K562 (cell line): Measurements from ENCODE around the gene TEX54. TPM values are rescaled to one million over a fixed set of nuclear protein-coding genes. Genes with fewer than 3 reads are reported as not detected.
A peak's percentile ranks its signal among the peaks of the same experiment; 100 is the strongest.

Experiments
- ADNP ChIP-seq: fragments of 200-800 bp; sonication (Bioruptor generic); IDR thresholded peaks from 2 replicates; pipeline ENCODE4 v1.6.1; 2016; ENCODE audit warnings: missing genetic modification characterization, missing compliant biosample characterization
- ARNT ChIP-seq, 2 experiments: fragments of 450-650 bp; IDR thresholded peaks; 2 replicates each; pipeline ENCODE4 v1.6.1; 2016; ENCODE audit warnings: mild to moderate bottlenecking in 1 of 2
- CTCF ChIP-seq, 3 experiments: IDR thresholded peaks in 2 of 3; conservative IDR thresholded peaks in 1 of 3; 2 replicates each; pipeline ENCODE4 v1.5.1; 2011 to 2012; ENCODE audit warnings: low read length in 3 of 3, mild to moderate bottlenecking in 3 of 3, control low read depth in 2 of 3, improper control_type of control experiment in 1 of 3, inconsistent platforms in 1 of 3, low read depth in 1 of 3, mixed read lengths in 1 of 3, moderate library complexity in 1 of 3; ENCODE audit not compliant: insufficient read depth in 2 of 3
- GTF2E2 ChIP-seq: fragments of 200-800 bp; sonication (Bioruptor generic); IDR thresholded peaks from 2 replicates; pipeline ENCODE4 v1.6.1; 2016; ENCODE audit warnings: missing genetic modification characterization, missing compliant biosample characterization
- IFI16 ChIP-seq: fragments of 250-450 bp; sonication (Bioruptor Pico); IDR thresholded peaks from 2 replicates; pipeline ENCODE4 v2.1.2; 2022; ENCODE audit warnings: mild to moderate bottlenecking, inconsistent platforms
- KAT2B ChIP-seq: IDR thresholded peaks from one replicate; pipeline ENCODE4 v1.6.1; 2012; ENCODE audit warnings: low read depth, mild to moderate bottlenecking, control low read depth, inconsistent platforms, low read length, moderate library complexity
- MECOM ChIP-seq: fragments of 250-450 bp; sonication (Bioruptor Pico); IDR thresholded peaks from 2 replicates; pipeline ENCODE4 v1.8.0; 2022; ENCODE audit warnings: inconsistent platforms
- MTA2 ChIP-seq: fragments of 450-650 bp; IDR thresholded peaks from 2 replicates; pipeline ENCODE4 v1.6.1; 2016; ENCODE audit warnings: low read depth
- PHF21A ChIP-seq: fragments of 450-650 bp; IDR thresholded peaks from 2 replicates; pipeline ENCODE4 v1.6.1; 2017; ENCODE audit warnings: low read depth, borderline replicate concordance
- RBFOX2 ChIP-seq: fragments of 200-400 bp; formaldehyde crosslinking; IDR thresholded peaks from 2 replicates; pipeline ENCODE4 v1.6.1; 2017; ENCODE audit warnings: low read depth, mild to moderate bottlenecking, low read length, moderate library complexity
- RNF2 ChIP-seq: sonication (generic); IDR thresholded peaks from 2 replicates; pipeline ENCODE4 v1.6.1; 2016
- TSHZ1 ChIP-seq: fragments of 250-450 bp; sonication (Bioruptor Pico); IDR thresholded peaks from 2 replicates; pipeline ENCODE4 v1.4.0; 2020; ENCODE audit warnings: mild to moderate bottlenecking, moderate library complexity
- ZBTB43 ChIP-seq: sonication (generic); formaldehyde crosslinking; IDR thresholded peaks from 2 replicates; pipeline ENCODE4 v1.8.0; 2023; ENCODE audit warnings: mild to moderate bottlenecking, missing genetic modification reagents
- ZBTB9 ChIP-seq: fragments of 450-650 bp; formaldehyde crosslinking; IDR thresholded peaks from 2 replicates; pipeline ENCODE4 v1.4.0; 2020; ENCODE audit warnings: mild to moderate bottlenecking, moderate library complexity
- ZNF140 ChIP-seq: fragments of 250-450 bp; sonication (Bioruptor Pico); IDR thresholded peaks from 2 replicates; pipeline ENCODE4 v1.8.0; 2021; ENCODE audit warnings: moderate library complexity, mild to moderate bottlenecking, inconsistent platforms
- ZNF408 ChIP-seq: fragments of 250-450 bp; sonication (Bioruptor Pico); IDR thresholded peaks from 2 replicates; pipeline ENCODE4 v1.4.0; 2020; ENCODE audit warnings: low read depth, mild to moderate bottlenecking, moderate library complexity
- polyA plus RNA-seq, 8 experiments: library from polyadenylated mRNA; depleted of rRNA in 4 of 8; stranded (reverse) in 5 of 8; unstranded in 3 of 8; fragments of >200 nt; fragmentation: Nextera tagmentation in 2 of 8; fragmentation: Illumina TruSeq in 1 of 8; extraction: Ambion mirVana in 2 of 8; extraction: Trizol in 1 of 8; gene quantifications; 2 replicates each; pipeline versions ENCODE4 v1.2.1 to v1.2.3, GENCODE V29; 2011 to 2014; ENCODE audit warnings: inconsistent platforms in 1 of 8, missing spikeins in 1 of 8
- total RNA-seq, 7 experiments: library from RNA; depleted of rRNA in 6 of 7; stranded (reverse); fragments of >200 nt in 6 of 7; fragmentation: Illumina TruSeq in 2 of 7; extraction: Trizol in 2 of 7; gene quantifications; 2 replicates each; pipeline versions ENCODE4 v1.2.1 to v1.2.3, GENCODE V29; 2011 to 2021; ENCODE audit warnings: low replicate concordance in 1 of 7

Gene TEX54
- total and polyA plus RNA-seq, 9 of the 15 experiments (the other 6 are each of a cell fraction or from before 2014, with no cell fraction given), result not detected

GRCh38 chr11:62850911-62851806 is 18.5 kb upstream of the TEX54 start (continued):
- TF ChIP-seq CTCF (IDR thresholded peaks at IDR 0.05 in 2 of 3, conservative IDR thresholded peaks at IDR 0.05 in 1 of 3; ENCODE audit: insufficient read depth in 2 of 3, low read depth in 1 of 3, low read length in 3 of 3) (no peak), ZBTB43 (CRISPR knock-in tag) (no peak), ADNP (tag) (no peak), RNF2 (no peak), MECOM (no peak), ZNF408 (CRISPR knock-in tag) (no peak), MTA2 (no peak), ARNT (IDR thresholded peaks at IDR 0.05) (peak in 1 of 2 experiments; percentile 54; a peak in 2 of 4 replicates), PHF21A (no peak; the same call in 1 of the 2 replicates), RBFOX2 (no peak), ZBTB9 (CRISPR knock-in tag) (no peak), ZNF140 (no peak), IFI16 (no peak), GTF2E2 (tag) (no peak), KAT2B (no peak), TSHZ1 (CRISPR knock-in tag) (no peak)
